Gastrocnemius medialis (tissue), 4 donors: Measurements from ENCODE around the gene SHTN1.

Experiments used
- POLR2A ChIP-seq, 2 donors: fragments of 450-650 bp; IDR thresholded peaks; one replicate each; pipeline ENCODE4 v1.6.1; 2017; ENCODE audit warnings: antibody characterized with exemption in 2 of 2, mild to moderate bottlenecking in 2 of 2, moderate library complexity in 2 of 2
- TF ChIP-seq, protein P1 (sequence below), 5 experiments: fragments of 450-650 bp in 3 of 5; fragments of 200-600 bp in 2 of 5; sonication (generic) in 2 of 5; IDR thresholded peaks in 4 of 5; conservative IDR thresholded peaks in 1 of 5; 1 replicate in 4 of 5; 2 replicates in 1 of 5; pipeline ENCODE4 v1.5.1; 2016 to 2019; ENCODE audit warnings: antibody characterized with exemption in 5 of 5, mild to moderate bottlenecking in 3 of 5, moderate library complexity in 3 of 5

DNA sequence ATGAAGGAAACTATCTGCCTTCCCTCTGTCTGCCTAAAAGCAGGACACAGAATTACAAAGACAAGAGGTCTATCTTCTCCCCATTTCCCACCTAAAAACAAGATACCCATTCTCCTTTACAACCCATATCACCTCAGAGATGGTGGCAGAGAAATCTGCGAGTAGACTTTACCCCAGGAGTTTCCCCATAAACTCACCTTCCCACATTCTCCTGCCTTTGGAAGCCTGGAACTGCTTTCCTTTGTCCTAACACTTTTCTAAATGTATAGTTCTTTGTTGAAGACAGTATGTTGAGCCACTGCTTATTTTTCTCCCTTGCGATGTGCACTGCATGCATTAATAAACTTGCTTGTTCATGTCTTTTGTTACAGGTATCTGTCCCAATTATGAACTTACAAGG, 8.0 kb downstream of the SHTN1 start:
- TF ChIP-seq, protein P1, sequence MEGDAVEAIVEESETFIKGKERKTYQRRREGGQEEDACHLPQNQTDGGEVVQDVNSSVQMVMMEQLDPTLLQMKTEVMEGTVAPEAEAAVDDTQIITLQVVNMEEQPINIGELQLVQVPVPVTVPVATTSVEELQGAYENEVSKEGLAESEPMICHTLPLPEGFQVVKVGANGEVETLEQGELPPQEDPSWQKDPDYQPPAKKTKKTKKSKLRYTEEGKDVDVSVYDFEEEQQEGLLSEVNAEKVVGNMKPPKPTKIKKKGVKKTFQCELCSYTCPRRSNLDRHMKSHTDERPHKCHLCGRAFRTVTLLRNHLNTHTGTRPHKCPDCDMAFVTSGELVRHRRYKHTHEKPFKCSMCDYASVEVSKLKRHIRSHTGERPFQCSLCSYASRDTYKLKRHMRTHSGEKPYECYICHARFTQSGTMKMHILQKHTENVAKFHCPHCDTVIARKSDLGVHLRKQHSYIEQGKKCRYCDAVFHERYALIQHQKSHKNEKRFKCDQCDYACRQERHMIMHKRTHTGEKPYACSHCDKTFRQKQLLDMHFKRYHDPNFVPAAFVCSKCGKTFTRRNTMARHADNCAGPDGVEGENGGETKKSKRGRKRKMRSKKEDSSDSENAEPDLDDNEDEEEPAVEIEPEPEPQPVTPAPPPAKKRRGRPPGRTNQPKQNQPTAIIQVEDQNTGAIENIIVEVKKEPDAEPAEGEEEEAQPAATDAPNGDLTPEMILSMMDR (IDR thresholded peaks at IDR 0.05 in 4 of 5, conservative IDR thresholded peaks at IDR 0.05 in 1 of 5), result no peak
- TF ChIP-seq POLR2A (IDR thresholded peaks at IDR 0.05), result no peak
